Measurements from ENCODE around the gene APOL1.
"Not testable (repeated sequence)": the region's sequence is repeated elsewhere in the genome, so short reads cannot be mapped to it uniquely, and the experiment has no call there.

APOL1 gene

GRCh38 chr22:36288571-36289405 lies 35.9 kb downstream of the APOL1 start:
- H3K4me1 ChIP-seq, result no peaks in the 10 kb centered on the region
- no peaks in the 10 kb centered on the region for H3K36me3 ChIP-seq (ENCODE audit: control insufficient read depth, insufficient read depth, low read length)

GRCh38 chr22:36289406-36289870 lies 36.5 kb downstream of the APOL1 start:
- no peak overlapping the region for H3K27ac ChIP-seq
- no peak overlapping the region for H2AFZ ChIP-seq
- no peaks in the 10 kb centered on the region for H3K4me1 ChIP-seq
- no peaks in the 10 kb centered on the region for H3K79me2 ChIP-seq
- H3K4me2 ChIP-seq (ENCODE audit: low read length), result no peak overlapping the region
- H3K9ac ChIP-seq, result no peak overlapping the region
- no peak overlapping the region for H3K4me3 ChIP-seq (ENCODE audit: low read depth, low read length)
- H3K36me3 ChIP-seq (ENCODE audit: control insufficient read depth, insufficient read depth, low read length), result no peaks in the 10 kb centered on the region
- H3K9me3 ChIP-seq (ENCODE audit: control insufficient read depth, low read length), result no peaks in the 10 kb centered on the region
- TF ChIP-seq CTCF (IDR thresholded peaks at IDR 0.05), result no peak
- H3K27me3 ChIP-seq (ENCODE audit: control insufficient read depth, insufficient read depth, low read length), result no peaks in the 10 kb centered on the region

More at GRCh38 chr22:36288571-36289405, 35.9 kb downstream of the APOL1 start:
- Histone ChIP-seq H3K9me3 (ENCODE audit: control insufficient read depth, low read length) (no peaks in the 10 kb centered on the region), H3K9ac (no peak overlapping the region), H3K27me3 (ENCODE audit: control insufficient read depth, insufficient read depth, low read length) (no peaks in the 10 kb centered on the region), H3K4me3 (ENCODE audit: low read depth, low read length) (no peak overlapping the region), H3K79me2 (no peaks in the 10 kb centered on the region), H3K4me2 (ENCODE audit: low read length) (no peak overlapping the region), H2AFZ (no peak overlapping the region), H3K27ac (no peak overlapping the region)
- TF ChIP-seq CTCF (IDR thresholded peaks at IDR 0.05), result no peak

GRCh38 chr22:36289948-36290371 lies 37.0 kb downstream of the APOL1 start:
- H3K4me1 ChIP-seq; H3K9ac ChIP-seq; H3K36me3 ChIP-seq (ENCODE audit: control insufficient read depth, insufficient read depth, low read length): not testable (repeated sequence)

GRCh38 chr22:36290391-36291075 lies 37.6 kb downstream of the APOL1 start:
- H3K27me3 ChIP-seq (ENCODE audit: control insufficient read depth, insufficient read depth, low read length); H3K27ac ChIP-seq; H3K4me1 ChIP-seq; H3K9ac ChIP-seq; H2AFZ ChIP-seq; H3K4me2 ChIP-seq (ENCODE audit: low read length); H3K9me3 ChIP-seq (ENCODE audit: control insufficient read depth, low read length); H3K4me3 ChIP-seq (ENCODE audit: low read depth, low read length); H3K36me3 ChIP-seq (ENCODE audit: control insufficient read depth, insufficient read depth, low read length); H3K79me2 ChIP-seq: not testable (repeated sequence)

More at GRCh38 chr22:36289948-36290371, 37.0 kb downstream of the APOL1 start:
- H3K4me2 ChIP-seq (ENCODE audit: low read length); H3K4me3 ChIP-seq (ENCODE audit: low read depth, low read length); H3K27ac ChIP-seq; H3K9me3 ChIP-seq (ENCODE audit: control insufficient read depth, low read length); H3K27me3 ChIP-seq (ENCODE audit: control insufficient read depth, insufficient read depth, low read length); H3K79me2 ChIP-seq; H2AFZ ChIP-seq: not testable (repeated sequence)

GRCh38 chr22:36291831-36292740 lies 39.2 kb downstream of the APOL1 start:
- H3K27ac ChIP-seq, result no peak overlapping the region
- no peak overlapping the region for H2AFZ ChIP-seq
- no peak overlapping the region for H3K9ac ChIP-seq
- no peaks in the 10 kb centered on the region for H3K79me2 ChIP-seq
- H3K4me3 ChIP-seq (ENCODE audit: low read depth, low read length), result no peak overlapping the region
- H3K4me1 ChIP-seq, result no peaks in the 10 kb centered on the region
- H3K9me3 ChIP-seq (ENCODE audit: control insufficient read depth, low read length), result no peaks in the 10 kb centered on the region
- TF ChIP-seq CTCF (IDR thresholded peaks at IDR 0.05), result no peak
- no peaks in the 10 kb centered on the region for H3K36me3 ChIP-seq (ENCODE audit: control insufficient read depth, insufficient read depth, low read length)
- no peak overlapping the region for H3K4me2 ChIP-seq (ENCODE audit: low read length)
- no peaks in the 10 kb centered on the region for H3K27me3 ChIP-seq (ENCODE audit: control insufficient read depth, insufficient read depth, low read length)

All from parathyroid adenoma (tissue), 2 donors.